Stimulated activated CD8-positive, alpha-beta memory T cell treated with anti-CD3 and anti-CD28 coated beads, Interleukin-7, amount 100 ng/mL, for 1 hour (primary cell): Measurements from ENCODE around the gene MSANTD1.

Source experiments
- DNase-seq, 2 donors: peaks; one replicate each; pipeline ENCODE4 v3.0.0-alpha.2; 2020; ENCODE audit warnings: low read depth in 2 of 2

The MSANTD1 gene

DNA sequence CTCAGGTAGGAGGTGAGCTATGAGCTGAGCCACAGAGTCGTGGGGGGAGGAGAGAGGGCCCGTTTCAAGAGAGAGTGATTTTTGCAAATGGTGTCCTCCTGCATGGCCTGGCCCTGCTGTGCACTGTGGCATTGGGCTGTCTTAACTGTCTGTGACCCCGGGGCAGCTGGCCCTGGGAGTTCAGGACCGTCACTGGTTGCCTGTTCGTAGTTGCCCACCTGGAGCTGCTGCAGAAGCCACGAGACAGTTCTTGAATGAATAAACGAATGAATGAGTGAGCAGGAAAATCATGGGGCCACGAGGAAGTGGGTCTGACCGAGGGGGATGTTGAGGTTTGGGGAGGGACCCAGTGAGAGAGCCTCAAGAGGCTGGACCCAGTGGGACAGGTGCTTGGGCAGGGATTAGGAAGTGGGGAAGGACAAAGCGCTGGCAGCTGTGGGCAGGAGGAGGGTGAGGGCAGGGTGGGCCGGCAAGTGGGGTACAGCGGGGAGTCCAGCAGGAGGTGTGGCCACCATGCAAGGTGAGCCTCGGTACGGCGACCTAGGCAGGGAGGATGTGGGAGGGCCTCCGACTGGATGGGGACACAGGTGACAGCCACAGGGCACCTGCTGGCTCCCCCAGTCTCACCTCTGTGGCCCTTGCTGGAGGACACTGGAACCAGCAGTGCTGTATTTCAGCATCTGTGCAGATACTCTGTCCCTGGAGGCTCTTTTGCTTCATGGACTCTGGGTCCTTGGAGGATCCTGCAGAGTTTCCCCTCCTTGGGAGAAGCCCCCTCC lies 54.0 kb downstream of the MSANTD1 start:
- DNase-seq = no peak

DNA sequence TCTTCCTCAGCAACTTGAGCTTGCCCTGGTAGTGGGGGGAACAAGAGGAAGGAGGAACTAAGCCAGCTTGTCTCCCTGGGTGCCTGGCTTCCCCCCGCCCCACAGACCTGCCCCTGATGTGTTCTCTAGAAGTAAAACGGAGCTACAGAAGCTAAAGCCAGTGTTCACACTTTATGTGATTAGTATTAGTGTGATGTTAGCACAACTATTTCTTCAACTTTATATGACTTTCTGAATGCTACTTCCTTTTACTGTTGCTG lies 54.5 kb downstream of the MSANTD1 start:
- DNase-seq = no peak

DNA sequence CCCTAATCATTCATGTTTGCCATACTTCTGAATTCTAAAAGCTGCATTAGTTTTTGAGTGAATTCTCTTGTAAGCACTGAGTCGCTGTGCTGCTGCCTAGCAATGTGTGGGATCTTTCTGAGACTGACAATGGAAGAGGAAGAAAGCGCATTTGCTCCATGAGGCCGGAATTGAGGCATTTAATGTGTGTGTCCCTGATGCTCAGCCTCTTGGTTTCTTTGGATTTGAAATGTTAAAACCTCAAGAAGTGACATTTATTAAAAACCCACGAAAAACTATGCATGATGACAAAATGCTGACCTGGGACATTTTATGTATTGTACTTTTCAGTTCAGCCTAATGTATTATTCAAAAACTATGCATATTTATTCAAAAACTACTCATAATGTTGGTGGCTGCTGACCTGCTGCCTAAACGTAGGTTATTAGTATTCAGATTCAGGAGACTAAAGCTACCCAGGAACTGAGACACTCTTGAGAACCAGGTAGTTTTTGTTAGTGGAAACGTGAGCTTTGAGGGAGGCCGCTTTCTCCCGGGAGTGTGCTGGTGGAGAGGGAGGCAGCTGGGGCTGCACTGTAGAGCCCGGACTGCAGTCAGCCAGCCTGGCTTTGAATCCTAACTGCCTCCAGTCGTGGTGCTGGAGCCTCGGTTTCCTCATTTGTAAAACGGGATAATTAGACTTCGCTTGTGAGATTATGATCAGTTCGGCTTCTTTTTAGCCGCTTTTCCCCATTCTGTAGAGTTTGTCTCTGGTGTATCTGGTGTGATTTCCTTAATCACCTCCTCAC lies 55.2 kb downstream of the MSANTD1 start:
- no peak for DNase-seq

DNA sequence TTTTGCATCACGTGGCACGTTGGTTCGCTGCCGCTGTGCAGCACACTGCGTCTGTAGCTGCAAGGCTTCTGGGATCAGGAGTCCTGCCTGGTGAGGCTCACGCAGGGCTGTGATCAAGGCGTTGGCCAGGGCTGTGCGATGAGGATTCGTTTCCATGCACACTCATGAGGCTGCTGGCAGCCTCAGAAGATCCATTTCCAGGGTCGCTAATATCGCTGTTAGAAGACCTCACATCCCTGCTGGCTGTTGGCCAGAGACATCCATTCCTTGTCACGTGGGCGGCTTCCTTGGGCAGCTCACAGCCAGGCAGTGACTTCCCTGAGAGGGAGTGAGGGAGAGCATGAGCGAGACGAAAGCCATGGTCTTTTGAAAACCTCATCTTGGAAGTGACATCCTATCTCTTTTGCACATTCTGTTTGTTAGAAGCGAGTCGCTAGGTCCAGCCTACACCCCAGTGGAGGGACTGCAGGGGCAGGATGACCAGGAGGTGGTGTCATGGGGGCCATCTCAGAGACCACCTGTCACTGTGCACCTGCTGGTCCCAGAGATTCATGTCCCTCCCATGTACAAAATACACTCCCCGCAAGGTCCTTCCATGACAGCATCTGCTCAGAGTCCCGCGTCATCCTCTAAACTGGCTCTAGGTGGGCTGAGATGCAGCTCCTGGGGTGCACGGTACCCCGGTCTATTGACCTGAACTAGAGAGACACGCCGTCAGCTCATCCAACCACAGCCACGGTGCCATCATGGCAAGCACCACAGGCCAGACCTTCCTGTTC lies 56.1 kb downstream of the MSANTD1 start:
- DNase-seq = no peak

DNA sequence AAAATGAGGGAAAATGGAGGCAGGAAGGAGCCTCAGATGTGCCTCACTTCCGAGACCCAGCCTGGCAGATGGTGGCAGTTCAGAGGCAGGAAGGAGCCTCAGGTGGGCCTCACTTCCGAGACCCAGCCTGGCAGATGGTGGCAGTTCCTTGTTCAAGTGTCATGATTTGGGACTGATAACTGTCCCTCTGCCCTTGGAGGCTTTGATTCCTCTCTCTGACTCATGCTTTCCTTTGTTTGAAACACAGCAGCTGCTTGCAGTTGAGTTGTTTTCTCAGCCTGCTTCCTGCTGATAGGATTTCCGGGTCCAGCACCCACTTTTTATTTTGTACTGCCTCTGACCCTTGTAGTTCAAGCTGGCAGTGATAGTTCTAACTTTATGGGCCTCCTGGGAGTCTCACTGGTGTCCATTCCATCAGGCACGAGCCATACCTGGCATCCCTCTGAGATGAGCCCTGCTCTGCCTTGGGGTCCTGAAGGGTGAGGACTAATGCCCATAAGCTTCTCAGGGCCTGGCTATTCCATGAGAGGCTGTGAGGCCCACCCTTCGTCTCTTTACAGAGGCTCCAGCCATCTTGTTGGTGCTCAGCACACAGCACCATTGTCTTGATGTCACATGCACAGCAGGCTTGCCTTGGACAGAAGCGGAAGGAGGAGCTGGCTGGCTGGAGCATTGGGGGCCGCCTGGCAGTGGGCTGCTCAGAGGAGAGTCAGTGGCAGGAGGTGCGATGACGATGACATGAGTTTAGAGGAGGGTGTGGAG lies 56.8 kb downstream of the MSANTD1 start:
- DNase-seq = no peak
